Nephron progenitor cell (in vitro differentiated cells): ENCODE data around the gene RSRC1.

Source experiments
- DNase-seq: peaks from one replicate; pipeline ENCODE4 v3.0.0; 2021
- H3K27ac Mint-ChIP-seq: 2 replicates; pipeline ENCODE4 v1.8.0; 2021; ENCODE audit warnings: mild to moderate bottlenecking, moderate library complexity, mixed read lengths
- H3K27me3 Mint-ChIP-seq: 2 replicates; pipeline ENCODE4 v1.8.0; 2021; ENCODE audit warnings: mild to moderate bottlenecking, low read depth, mixed read lengths; ENCODE audit not compliant: poor library complexity
- H3K36me3 Mint-ChIP-seq: 2 replicates; pipeline ENCODE4 v1.8.0; 2021; ENCODE audit warnings: low read depth, mixed read lengths
- H3K4me1 Mint-ChIP-seq: 2 replicates; pipeline ENCODE4 v1.8.0; 2021; ENCODE audit warnings: mixed read lengths
- H3K4me3 Mint-ChIP-seq: 2 replicates; pipeline ENCODE4 v1.8.0; 2021; ENCODE audit warnings: mild to moderate bottlenecking, moderate library complexity, mixed read lengths
- H3K9me3 Mint-ChIP-seq: 2 replicates; pipeline ENCODE4 v1.8.0; 2021; ENCODE audit warnings: mild to moderate bottlenecking, moderate library complexity, mixed read lengths
- CTCF ChIP-seq: fragments of 200-600 bp; sonication (generic); IDR thresholded peaks from 2 replicates; pipeline ENCODE4 v1.5.0; 2021; ENCODE audit warnings: antibody characterized with exemption

RSRC1 gene

GRCh38 chr3:158134363-158134762, 24.5 kb downstream of the RSRC1 start:
- Mint-ChIP-seq H3K27me3 (no peaks in the 10 kb centered on the region), H3K36me3 (peaks cover 34% of the 10 kb centered on the region), H3K4me3 (no peak overlapping the region), H3K9me3 (no peaks in the 10 kb centered on the region), H3K27ac (no peak overlapping the region), H3K4me1 (no peaks in the 10 kb centered on the region)
- no peak for TF ChIP-seq CTCF
- DNase-seq = no peak

- Mint-ChIP-seq H3K27ac (no peak overlapping the region), H3K4me1 (no peaks in the 10 kb centered on the region), H3K9me3 (peaks cover 9% of the 10 kb centered on the region), H3K27me3 (no peaks in the 10 kb centered on the region), H3K36me3 (peaks cover 43% of the 10 kb centered on the region), H3K4me3 (no peak overlapping the region)
- no peak for DNase-seq
- TF ChIP-seq CTCF = no peak
These were observed 30.5 kb downstream of the RSRC1 start for GRCh38 chr3:158140396-158140795.

- H3K4me3 Mint-ChIP-seq = no peak overlapping the region
- H3K27me3 Mint-ChIP-seq = no peaks in the 10 kb centered on the region
- H3K9me3 Mint-ChIP-seq = peaks cover 16% of the 10 kb centered on the region
- no peak for DNase-seq
- peaks cover 30% of the 10 kb centered on the region for H3K36me3 Mint-ChIP-seq
- no peak for TF ChIP-seq CTCF
- H3K27ac Mint-ChIP-seq = no peak overlapping the region
- no peaks in the 10 kb centered on the region for H3K4me1 Mint-ChIP-seq
These were observed 38.3 kb downstream of the RSRC1 start for GRCh38 chr3:158148218-158148617.

GRCh38 chr3:158152186-158152585, 42.3 kb downstream of the RSRC1 start:
- no peak overlapping the region for H3K27ac Mint-ChIP-seq
- TF ChIP-seq CTCF = no peak
- peaks cover 22% of the 10 kb centered on the region for H3K9me3 Mint-ChIP-seq

GRCh38 chr3:158158969-158159368, 49.1 kb downstream of the RSRC1 start:
- Mint-ChIP-seq H3K4me1 (peaks cover 5% of the 10 kb centered on the region), H3K27me3 (peaks cover 2% of the 10 kb centered on the region), H3K9me3 (peaks cover 21% of the 10 kb centered on the region), H3K36me3 (peaks cover 32% of the 10 kb centered on the region), H3K27ac (no peak overlapping the region), H3K4me3 (no peak overlapping the region)
- DNase-seq = no peak
- TF ChIP-seq CTCF = no peak

More at GRCh38 chr3:158152186-158152585, 42.3 kb downstream of the RSRC1 start:
- no peak overlapping the region for H3K4me3 Mint-ChIP-seq
- DNase-seq = no peak
- peaks cover 40% of the 10 kb centered on the region for H3K36me3 Mint-ChIP-seq
- H3K4me1 Mint-ChIP-seq = no peaks in the 10 kb centered on the region
- no peaks in the 10 kb centered on the region for H3K27me3 Mint-ChIP-seq

- no peak for DNase-seq
- Mint-ChIP-seq H3K9me3 (peaks cover 14% of the 10 kb centered on the region), H3K36me3 (peaks cover 25% of the 10 kb centered on the region), H3K4me1 (peaks cover 5% of the 10 kb centered on the region), H3K4me3 (no peak overlapping the region), H3K27me3 (peaks cover 2% of the 10 kb centered on the region), H3K27ac (no peak overlapping the region)
- no peak for TF ChIP-seq CTCF
These were observed 49.8 kb downstream of the RSRC1 start for GRCh38 chr3:158159714-158160113.
